ENCODE results near the gene RRAD. TPM values are rescaled to one million over a fixed set of nuclear protein-coding genes. Genes with fewer than 3 reads are reported as not detected.
"Not testable (repeated sequence)": the region's sequence is repeated elsewhere in the genome, so short reads cannot be mapped to it uniquely, and the experiment has no call there.

RRAD gene
- polyA plus RNA-seq, 12 donors: 2.8 to 15.8 (median 4.8) TPM; not detected in 1

- DNase-seq: no peak
These were observed 27.2 kb upstream of the RRAD start for GRCh38 chr16:66952430-66953110.

GRCh38 chr16:66950971-66951790 lies 25.8 kb upstream of the RRAD start:
- DNase-seq: no peak

- no peak for DNase-seq
These were observed 25.1 kb upstream of the RRAD start for GRCh38 chr16:66950437-66950836.

- no peak for DNase-seq
These were observed 24.1 kb upstream of the RRAD start for GRCh38 chr16:66949472-66949871.

- no peak for DNase-seq
These were observed 23.5 kb upstream of the RRAD start for GRCh38 chr16:66948837-66949225.

- no peak for DNase-seq
These were observed 22.9 kb upstream of the RRAD start for GRCh38 chr16:66948134-66948836.

GRCh38 chr16:66947302-66948065 lies 22.1 kb upstream of the RRAD start:
- peak; percentile 85 for DNase-seq

- no peak for DNase-seq
These were observed 21.6 kb upstream of the RRAD start for GRCh38 chr16:66946974-66947301.

GRCh38 chr16:66946541-66946940 lies 21.2 kb upstream of the RRAD start:
- DNase-seq: no peak

GRCh38 chr16:66945939-66946338 lies 20.6 kb upstream of the RRAD start:
- DNase-seq: no peak

- not testable (repeated sequence) for DNase-seq
These were observed 19.6 kb upstream of the RRAD start for GRCh38 chr16:66944971-66945370.

GRCh38 chr16:66944054-66944441 lies 18.7 kb upstream of the RRAD start:
- no peak for DNase-seq

- DNase-seq: no peak
These were observed 18.2 kb upstream of the RRAD start for GRCh38 chr16:66943426-66944053.

- DNase-seq: no peak
These were observed 17.6 kb upstream of the RRAD start for GRCh38 chr16:66942981-66943380.

GRCh38 chr16:66940236-66940635 lies 14.9 kb upstream of the RRAD start:
- no peak for DNase-seq

- DNase-seq: no peak
These were observed 14.0 kb upstream of the RRAD start for GRCh38 chr16:66939366-66939765.

GRCh38 chr16:66937725-66938337 lies 12.5 kb upstream of the RRAD start:
- no peak for DNase-seq

GRCh38 chr16:66936889-66937554 lies 11.7 kb upstream of the RRAD start:
- DNase-seq: no peak

GRCh38 chr16:66936462-66936861 lies 11.1 kb upstream of the RRAD start:
- no peak for DNase-seq

GRCh38 chr16:66935314-66936011 lies 10.1 kb upstream of the RRAD start, which contains the start of gene CES2:
Gene CES2, plus strand, starts transcription at chr16:66935516. Its CDS starts 120 bp downstream, at chr16:66935636.
- DNase-seq: no peak

Data from muscle of arm (tissue), 12 donors.